Stimulated activated CD4-positive, alpha-beta T cell treated with anti-CD3 and anti-CD28 coated beads, TNF-alpha, amount 100 ng/mL, for 24 hours (primary cell): ENCODE measurements around the gene PDXDC1.
"Not testable (repeated sequence)": the region's sequence is repeated elsewhere in the genome, so short reads cannot be mapped to it uniquely, and the experiment has no call there.

ENCODE experiments used
- DNase-seq, 3 experiments: peaks; one replicate each; pipeline ENCODE4 v3.0.0-alpha.2; 2020; ENCODE audit warnings: low read depth in 3 of 3

Gene PDXDC1, protein sequence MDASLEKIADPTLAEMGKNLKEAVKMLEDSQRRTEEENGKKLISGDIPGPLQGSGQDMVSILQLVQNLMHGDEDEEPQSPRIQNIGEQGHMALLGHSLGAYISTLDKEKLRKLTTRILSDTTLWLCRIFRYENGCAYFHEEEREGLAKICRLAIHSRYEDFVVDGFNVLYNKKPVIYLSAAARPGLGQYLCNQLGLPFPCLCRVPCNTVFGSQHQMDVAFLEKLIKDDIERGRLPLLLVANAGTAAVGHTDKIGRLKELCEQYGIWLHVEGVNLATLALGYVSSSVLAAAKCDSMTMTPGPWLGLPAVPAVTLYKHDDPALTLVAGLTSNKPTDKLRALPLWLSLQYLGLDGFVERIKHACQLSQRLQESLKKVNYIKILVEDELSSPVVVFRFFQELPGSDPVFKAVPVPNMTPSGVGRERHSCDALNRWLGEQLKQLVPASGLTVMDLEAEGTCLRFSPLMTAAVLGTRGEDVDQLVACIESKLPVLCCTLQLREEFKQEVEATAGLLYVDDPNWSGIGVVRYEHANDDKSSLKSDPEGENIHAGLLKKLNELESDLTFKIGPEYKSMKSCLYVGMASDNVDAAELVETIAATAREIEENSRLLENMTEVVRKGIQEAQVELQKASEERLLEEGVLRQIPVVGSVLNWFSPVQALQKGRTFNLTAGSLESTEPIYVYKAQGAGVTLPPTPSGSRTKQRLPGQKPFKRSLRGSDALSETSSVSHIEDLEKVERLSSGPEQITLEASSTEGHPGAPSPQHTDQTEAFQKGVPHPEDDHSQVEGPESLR

DNA sequence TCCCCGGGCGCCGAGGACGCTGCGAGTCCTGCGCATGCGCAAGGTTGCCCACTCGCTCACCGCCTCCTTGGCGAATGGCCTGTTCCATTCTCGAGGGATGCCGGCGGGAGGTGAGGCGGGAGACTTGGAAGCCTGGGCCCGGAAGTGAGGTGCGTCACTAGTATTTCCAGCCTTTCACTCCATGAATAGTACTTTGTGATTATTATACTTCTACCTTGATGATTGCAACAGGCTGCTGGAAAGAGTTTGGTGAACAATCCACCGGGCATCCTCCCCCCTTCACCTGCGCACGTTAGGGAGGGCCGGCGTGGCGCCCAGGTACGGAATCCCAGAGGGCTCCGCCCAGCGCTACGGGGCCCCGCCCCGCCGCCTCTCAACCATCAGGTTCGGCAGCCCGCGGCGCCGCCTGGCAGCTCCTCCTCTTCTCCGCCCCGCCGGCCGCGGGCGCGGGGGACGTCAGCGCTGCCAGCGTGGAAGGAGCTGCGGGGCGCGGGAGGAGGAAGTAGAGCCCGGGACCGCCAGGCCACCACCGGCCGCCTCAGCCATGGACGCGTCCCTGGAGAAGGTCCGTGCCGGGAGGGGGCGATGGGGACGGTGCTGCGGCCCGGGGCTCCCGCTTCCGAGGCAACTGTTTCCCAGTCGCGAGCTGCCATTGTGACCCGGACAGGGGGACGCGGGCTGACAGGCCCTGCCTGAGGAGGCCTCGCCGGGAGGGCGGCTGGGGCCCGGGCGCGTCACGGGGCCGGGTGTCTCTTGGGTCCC is at the start of gene PDXDC1:
TSS of gene PDXDC1 (plus strand) at position 371 of the 762 bp plus-strand sequence. CDS start at position 545, 174 bp downstream.
- DNase-seq, result peak; percentile 94 to 98 (median 97)

DNA sequence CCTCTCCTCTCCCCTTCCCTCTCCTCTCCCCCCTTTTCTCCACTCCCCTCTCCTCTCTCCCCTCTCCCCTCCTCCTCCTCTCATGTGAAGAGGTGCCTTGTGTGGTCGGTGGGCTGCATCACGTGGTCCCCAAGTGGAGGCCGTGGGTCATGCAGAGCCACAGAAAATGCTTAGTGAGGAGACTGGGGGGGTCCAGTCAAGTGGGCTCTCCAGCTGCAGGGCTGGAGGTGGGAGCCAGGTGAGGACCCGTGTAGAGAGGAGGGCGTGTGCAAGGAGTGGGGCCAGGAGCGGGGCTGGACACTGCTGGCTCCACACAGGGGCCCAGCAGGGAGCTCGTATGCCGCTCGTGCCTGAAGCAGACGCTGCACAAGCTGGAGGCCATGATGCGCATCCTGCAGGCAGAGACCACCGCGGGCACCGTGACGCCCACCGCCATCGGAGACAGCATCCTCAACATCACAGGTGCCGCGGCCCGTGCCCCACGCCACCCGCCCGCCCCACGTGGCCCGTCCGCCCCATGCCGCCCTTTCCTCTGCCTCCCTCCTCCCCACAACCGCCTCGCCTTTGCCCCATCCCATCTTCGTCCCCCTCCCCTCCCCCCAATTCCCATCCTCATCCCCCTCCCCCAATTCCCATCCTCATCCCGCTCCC is 46.6 kb upstream of the PDXDC1 start:
- not testable (repeated sequence) for DNase-seq

DNA sequence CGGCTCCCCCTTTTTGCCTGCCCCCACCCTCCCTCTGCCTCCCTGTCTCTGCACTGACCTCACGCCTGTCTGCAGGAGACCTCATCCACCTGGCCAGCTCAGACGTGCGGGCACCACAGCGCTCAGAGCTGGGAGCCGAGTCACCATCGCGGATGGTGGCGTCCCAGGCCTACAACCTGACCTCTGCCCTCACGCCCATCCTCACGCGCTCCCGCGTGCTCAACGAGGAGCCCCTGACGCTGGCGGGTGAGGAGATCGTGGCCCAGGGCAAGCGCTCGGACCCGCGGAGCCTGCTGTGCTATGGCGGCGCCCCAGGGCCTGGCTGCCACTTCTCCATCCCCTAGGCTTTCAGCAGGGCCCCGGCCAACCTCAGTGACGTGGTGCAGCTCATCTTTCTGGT is 45.6 kb upstream of the PDXDC1 start:
- not testable (repeated sequence) for DNase-seq

DNA sequence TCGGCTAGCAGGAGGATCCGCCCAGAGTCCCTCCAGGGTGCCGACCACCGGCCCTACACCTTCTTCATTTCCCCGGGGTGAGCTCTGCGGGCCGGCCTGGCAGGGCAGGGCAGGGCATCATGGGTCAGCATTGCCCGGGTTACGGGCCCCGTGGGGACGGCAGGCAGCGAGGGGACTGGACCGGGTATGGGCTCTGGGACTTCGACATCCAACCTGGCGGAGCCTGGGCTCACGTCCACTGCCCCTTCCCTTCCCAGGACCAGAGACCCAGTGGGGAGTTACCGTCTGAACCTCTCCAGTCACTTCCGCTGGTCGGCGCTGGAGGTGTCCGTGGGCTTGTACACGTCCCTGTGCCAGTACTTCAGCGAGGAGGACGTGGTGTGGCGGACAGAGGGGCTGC is 44.6 kb upstream of the PDXDC1 start:
- DNase-seq, result not testable (repeated sequence)

DNA sequence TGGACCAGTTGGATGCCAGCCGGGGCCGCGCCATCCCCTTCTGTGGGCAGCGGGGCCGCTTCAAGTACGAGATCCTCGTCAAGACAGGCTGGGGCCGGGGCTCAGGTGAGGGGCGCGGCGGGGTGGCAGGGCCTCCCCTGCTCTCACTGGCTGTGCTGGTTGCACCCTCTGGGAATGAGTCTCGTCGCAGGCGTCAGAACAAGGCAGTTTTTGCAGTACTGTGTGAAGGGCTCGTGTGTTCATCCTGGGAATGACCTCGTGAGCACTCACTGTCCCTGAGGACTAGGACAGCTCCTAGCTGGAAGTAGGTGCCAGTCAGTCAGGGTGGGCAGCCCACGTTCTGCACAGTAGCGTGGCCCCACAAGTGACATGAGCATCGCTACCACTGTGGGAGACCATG is 43.9 kb upstream of the PDXDC1 start:
- DNase-seq, result not testable (repeated sequence)

DNA sequence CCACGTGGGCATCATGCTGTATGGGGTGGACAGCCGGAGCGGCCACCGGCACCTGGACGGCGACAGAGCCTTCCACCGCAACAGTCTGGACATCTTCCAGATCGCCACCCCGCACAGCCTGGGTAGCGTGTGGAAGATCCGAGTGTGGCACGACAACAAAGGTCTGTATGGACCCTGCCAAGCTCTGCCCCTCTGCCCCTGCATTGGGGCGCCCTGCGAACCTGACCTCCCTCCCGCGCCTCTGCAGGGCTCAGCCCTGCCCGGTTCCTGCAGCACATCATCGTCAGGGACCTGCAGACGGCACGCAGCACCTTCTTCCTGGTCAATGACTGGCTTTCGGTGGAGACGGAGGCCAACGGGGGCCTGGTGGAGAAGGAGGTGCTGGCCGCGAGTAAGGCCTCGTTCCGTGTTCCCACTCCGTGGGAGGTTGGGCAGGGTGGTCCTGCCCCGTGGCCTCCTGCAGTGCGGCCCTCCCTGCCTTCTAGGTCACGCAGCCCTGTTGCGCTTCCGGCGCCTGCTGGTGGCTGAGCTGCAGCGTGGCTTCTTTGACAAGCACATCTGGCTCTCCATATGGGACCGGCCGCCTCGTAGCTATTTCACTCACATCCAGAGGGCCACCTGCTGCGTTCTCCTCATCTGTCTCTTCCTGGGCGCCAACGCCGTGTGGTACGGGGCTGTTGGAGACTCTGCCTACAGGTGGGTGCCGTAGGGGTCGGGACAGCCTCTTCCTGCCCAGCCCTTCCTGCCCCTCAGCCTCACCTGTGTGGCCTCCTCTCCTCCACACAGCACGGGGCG is 42.0 kb upstream of the PDXDC1 start:
- DNase-seq, result not testable (repeated sequence)

DNA sequence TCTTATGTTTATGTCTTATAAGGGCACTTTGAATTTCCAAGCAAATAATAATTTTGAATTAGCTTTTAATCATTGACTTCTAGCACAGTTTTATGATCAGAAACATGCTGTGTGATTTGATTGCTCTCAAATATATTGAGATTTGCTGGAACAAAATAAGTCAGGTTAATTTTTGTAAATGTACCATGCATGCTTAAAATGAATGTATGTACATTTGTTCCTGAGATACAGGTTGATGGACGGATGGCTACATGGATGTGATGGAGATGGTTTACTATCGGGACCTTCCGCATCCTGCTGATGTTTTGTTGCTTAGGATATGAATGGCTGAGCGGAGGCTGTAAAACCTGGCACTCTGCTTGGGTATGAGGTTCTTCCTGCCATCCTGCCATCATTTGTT is 37.7 kb upstream of the PDXDC1 start, which contains the start of gene NPIPA1:
TSS of gene NPIPA1 (plus strand) at position 301 of the 400 bp plus-strand sequence. CDS start at position 301, 0 bp downstream.
- DNase-seq, result not testable (repeated sequence)

DNA sequence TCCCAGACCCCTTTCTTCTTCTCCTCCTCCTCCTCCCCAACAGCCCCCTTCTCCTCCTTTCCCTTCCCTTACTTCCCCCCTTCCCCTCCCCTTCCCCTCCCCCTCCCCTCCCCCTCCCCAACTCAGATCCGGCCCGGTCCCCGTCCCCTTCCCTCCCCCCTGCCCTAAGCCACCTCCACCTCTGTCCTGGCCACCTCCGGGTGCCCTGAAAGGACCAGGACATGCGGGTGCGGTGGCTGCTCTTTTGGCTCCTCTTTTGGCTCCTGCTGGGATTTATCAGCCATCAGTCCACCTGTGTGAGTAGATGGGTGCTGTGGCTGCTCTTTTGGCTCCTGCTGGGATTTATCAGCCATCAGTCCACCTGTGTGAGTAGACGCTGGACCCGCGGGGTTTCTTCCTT is 36.8 kb upstream of the PDXDC1 start:
- not testable (repeated sequence) for DNase-seq

DNA sequence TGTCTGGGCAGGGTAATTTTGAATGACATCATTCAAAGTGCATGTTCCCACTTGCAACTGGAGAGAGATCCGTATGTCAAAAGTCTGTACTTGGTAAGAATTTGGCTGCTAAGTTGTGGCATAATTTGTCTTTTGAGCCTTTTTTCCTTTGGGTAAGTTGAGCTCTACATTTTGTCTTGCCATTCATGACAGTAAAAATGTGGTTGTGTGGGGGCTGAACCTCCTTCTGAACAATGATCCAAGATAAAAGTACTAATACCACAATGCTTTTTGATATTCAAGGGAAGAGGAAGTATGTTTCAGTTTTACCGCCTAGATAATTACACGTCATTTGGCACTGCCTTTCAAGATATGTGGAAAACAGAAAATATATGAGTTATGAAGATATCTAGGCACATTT is 32.1 kb upstream of the PDXDC1 start:
- DNase-seq, result not testable (repeated sequence)

DNA sequence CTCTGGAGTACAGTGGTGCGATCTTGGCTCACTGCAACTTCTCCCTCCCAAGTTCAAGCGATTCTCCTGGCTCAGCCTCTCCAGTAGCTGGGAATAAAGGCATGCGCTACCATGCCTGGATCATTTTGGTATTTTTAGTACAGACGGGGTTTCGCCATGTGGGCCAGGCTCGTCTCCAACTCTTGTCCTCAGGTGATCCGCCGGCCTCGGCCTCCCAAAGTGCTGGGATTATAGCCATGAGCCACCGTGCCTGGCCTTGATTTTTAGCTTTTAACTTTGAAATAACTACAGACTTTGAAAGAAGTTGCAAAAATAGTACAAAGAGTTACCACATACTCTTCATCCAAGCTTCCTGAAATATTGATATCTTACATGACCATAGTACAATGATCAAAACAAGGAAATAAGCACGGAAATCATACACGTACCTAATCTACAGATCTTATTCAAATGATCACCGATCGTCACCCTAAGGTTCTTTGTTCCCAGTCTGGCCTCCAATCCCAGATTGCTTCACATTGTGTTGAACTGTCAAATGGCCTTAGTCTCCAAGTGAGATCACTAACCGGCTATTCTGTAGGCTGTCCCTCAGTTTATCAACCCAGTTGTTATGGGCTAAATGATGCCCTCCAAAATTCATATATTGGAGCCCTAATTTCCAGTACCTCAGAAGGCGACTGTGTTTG is 19.1 kb upstream of the PDXDC1 start:
- DNase-seq, result no peak

DNA sequence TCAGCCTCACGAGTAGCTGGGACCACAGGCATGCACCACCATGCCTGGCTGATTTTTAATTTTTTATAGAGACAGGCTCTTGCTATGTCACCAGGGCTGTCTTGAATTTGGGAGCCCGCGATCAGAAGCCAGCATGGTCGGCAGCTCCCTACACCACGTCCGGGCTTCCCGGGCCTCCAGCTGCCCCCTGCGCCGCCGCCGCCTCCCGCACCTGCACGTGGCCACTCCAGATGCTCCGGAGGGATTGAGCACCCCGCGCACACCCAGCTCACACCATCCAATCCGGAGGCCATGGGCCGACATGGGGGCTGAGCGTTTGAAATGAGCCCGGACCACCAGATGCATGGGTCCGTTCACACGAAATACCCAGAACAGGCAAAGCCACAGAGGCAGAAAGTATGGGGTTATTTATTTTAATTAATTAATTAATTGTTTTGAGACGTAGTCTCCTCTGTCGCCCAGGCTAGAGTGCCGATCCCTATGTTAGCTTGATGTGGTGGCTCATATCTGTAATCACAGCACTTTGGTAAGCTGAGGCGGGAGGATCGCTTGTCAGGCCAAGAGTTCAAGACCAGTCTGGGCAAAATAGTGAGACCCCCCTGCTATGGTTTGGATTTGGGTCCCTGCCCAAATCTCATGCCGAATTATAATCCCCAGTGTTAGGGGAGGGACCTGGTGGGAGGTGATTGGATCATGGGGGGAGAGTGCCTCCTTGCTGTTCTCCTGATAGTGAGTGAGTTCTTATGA is 17.1 kb upstream of the PDXDC1 start:
- DNase-seq, result no peak

DNA sequence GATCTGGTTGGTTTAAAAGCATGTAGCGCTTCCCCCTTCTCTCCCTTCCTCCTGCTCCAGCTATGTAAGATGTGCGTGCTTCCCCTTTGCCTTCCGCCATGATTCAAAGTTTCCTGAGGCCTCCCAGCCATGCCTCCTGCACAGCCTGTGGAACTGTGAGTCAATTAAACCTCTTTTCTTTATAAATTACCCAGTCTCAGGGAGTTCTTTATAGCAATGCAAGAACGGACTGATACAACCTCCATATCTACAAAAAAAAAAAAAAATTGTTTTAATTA is 16.6 kb upstream of the PDXDC1 start:
- no peak for DNase-seq

DNA sequence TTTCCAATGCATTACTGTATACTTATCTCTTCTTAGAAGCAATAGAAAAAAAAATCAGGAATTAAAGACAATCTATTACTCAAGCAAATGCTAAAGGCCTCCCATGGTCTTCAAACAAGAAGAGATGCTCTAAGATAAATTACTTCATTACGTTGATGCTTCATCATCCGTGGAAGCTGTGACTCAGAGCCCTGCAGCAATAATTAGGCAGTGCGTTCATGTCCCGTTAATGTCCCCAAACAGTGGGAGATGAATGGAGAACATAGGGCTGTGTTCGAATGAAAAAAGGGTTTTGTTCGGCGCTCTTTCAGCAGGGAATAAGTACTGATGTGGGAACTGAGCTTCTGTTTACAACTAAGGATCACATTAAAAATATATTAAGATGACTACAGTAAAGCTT is 15.9 kb upstream of the PDXDC1 start:
- no peak for DNase-seq

DNA sequence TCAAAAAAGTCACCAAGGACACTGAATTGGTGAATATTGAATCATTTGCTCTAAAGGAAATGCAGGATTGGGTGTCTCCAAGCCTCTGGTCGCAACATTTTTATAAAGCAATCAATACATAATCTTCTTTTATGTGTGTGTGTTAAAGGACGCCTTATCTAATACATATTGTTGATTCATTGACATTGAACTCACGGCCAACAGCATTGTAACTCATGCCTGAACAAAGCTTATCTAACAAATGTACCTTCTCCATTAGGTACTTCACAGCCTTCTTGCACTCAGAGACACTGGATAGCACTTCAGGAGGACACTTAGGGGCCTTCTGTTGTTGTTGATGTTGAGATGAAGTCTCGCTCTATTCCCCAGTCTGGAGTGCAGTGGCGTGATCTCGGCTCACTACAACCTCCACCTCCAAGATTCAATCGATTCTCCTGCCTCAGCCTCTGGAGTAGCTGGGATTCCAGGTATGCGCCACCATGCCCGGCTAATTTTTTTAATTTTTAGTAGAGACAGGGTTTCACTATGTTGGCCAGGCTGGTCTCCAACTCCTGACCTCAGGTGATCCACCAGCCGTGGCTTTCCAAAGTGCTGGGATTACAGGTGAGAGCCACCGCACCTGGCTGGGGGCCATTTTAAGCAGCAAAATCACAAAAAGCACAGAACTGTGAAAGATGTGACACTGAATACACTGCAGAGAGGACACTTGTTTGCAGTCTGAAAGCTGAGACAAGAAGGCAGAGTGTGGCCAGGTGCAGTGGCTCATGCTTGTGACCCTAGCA is 13.2 kb upstream of the PDXDC1 start:
- no peak for DNase-seq

DNA sequence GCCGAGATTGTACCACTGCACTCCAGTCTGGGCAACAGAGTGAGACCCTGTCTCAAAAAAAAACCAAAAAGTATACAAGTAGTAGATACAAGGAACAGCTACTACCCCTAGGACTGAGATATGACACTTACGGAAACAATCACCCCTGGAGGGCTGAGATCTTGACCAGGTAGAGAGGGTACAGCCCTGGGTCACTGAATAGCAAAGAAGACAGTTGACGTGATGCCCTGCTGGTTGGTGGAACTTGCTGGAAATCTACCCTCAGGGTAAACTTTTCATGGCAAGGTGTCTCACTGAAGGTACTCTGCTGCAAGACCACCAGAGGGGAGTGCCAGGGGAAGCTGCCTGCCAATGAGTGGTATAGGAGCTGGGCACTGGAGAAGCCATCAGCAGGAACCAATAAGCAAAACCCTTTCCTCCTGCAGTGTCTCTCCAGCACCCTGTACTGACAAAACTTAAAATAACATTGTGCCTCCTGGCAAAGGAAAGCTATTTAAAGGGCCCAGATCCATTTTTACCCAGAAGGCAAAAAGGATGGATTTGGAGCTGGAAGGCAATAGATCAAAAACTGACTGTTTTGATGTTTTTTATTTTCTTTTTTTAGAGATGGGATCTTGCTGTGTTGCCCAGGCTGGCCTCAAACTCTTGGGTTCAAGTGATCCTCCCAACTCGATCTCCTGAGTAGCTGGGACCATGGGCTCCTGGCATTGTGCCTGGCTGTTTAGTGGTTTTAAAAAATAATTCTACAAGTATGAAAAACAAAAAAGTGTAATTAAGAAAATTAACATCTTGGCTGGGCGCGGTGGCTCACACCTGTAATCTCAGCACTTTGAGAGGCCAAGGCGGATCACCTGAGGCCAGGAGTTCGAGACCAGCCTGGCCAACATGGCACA is 11.3 kb upstream of the PDXDC1 start:
- no peak for DNase-seq

DNA sequence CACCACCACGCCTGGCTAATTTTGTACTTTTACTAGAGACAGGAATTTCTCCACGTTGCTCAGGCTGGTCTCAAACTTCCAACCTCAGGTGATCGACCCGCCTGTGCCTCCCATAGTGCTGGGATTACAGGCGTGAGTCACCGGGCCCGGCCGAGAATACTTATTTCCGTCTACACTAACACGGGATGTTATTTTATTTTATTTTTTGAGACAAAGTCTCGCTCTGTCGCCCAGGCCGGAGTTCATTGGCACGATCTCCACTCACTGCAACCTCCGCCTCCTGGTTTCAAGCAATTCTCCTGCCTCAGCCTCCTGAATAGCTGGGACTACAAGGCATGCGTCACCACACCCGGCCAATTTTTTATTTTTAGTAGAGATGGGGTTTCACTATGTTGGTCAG is 9.5 kb upstream of the PDXDC1 start:
- no peak for DNase-seq

DNA sequence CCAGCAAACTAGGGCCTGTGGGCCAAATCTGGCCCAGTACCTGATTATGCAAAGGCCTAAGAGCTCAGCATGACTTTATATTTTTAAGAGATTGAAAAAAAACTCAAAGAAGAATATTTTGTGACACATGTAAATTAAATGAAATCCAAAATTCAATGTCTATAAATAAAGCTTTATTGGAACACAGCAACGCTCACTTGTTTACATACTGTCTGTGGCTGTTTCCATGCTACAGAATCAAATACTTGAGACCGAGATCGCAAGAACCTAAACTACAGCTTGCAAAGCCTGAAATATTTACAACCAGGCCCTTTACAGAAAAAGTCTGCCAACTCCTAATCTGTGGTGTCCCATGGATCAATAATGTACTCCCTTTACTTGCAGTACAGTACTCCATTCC is 5.0 kb upstream of the PDXDC1 start:
- not testable (repeated sequence) for DNase-seq
